ENCODE results near the gene MMADHC.

Gene MMADHC

DNA sequence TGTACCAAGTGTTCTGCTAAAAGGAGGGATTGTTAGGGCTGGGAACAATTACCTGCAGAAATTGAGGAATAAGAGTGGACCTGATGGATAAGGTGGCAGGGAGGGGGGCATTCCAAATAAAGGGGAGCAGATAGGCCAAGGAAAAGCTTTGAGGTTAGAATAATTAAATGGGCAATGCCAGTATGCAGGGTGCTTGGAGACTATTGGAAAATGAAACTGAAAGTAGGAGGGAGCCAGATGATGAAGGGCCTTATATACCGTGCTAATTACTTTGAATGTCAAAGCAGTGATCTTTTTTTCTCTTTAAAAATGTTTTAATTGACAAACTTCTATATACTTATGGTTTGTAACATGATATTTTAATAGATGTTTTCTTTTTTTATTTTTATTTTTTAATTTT is 42.9 kb downstream of the MMADHC start:
- no peak for FAIRE-seq

- no peak for FAIRE-seq
Observed at GRCh38 chr2:149543845-149544244, 43.7 kb downstream of the MMADHC start.

- FAIRE-seq: no peak
Observed at GRCh38 chr2:149540138-149540537, 47.4 kb downstream of the MMADHC start.

GRCh38 chr2:149538138-149538833 is 49.3 kb downstream of the MMADHC start:
- FAIRE-seq: no peak

GRCh38 chr2:149537092-149537726 is 50.4 kb downstream of the MMADHC start:
- FAIRE-seq: no peak

- no peak for FAIRE-seq
Observed at GRCh38 chr2:149536649-149537048, 50.9 kb downstream of the MMADHC start.

- no peak for FAIRE-seq
Observed at GRCh38 chr2:149534674-149535073, 52.9 kb downstream of the MMADHC start.

GRCh38 chr2:149528983-149529382 is 58.6 kb downstream of the MMADHC start:
- no peak for FAIRE-seq

DNA sequence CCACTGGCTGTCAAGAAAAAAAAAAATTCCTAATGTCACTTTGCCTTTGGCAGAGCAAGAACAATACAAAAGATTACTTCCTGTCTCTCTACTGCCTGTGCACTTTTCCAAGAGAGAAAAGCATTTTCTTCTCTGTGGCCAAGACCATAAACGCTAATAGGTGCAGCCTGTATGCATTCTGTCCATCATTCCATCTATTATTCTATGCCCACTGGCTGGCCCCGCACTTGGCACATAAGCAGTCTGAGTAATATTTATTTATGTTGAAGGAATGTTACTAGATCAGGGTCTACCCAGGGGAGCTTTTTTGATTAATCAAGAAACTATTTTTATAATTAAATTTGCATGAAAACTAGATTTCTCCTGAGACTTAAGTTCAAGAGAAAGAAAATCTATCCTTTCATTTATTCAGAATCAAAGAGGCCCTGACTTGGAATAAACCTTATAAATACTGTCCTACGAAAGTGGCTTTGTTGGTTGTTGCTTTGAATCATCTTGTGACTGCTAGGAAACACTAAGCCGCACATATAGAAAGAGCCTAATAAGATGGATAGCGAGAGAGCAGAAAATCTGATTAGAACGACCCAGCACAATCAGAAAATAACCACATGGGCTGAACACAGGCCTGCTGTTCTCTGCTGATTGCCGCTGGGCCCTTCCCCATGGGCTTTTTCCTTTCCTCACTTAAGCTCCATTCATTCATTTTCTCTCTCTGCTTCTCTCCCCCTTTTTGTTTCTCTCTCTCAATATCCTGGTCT is 59.4 kb downstream of the MMADHC start:
- FAIRE-seq: no peak

- no peak for FAIRE-seq
Observed at GRCh38 chr2:149526689-149527088, 60.9 kb downstream of the MMADHC start.

GRCh38 chr2:149525323-149525722 is 62.3 kb downstream of the MMADHC start:
- FAIRE-seq: no peak

Data from colon (tissue), 2 donors.